Adipose tissue (tissue), 3 donors: ENCODE data around the gene MCM3. TPM values are rescaled to one million over a fixed set of nuclear protein-coding genes. Genes with fewer than 3 reads are reported as not detected.

Source experiments
- H3K27ac ChIP-seq: one replicate; pipeline ENCODE4 v1.5.1; 2013; ENCODE audit warnings: low read depth, low read length
- WGBS, 3 donors: extraction: QIAGEN DNeasy Blood & Tissue Kit; methylation state at CpG; one replicate each; pipeline ENCODE4 v1.1.7; 2013; 5-methylcytosine and 5-hydroxymethylcytosine counted together
- polyA plus RNA-seq, 3 donors: library from polyadenylated mRNA; stranded (reverse); fragments of 200-250 nt; gene quantifications; one replicate each; pipeline ENCODE4 v1.2.3, GENCODE V29; 2013
- donor health status: healthy with polysubstance abuse.
- donor health status: Bipolar disorder and iron deficiency.
- donor health status: healthy.

Gene MCM3
- 10 to 100 TPM; 12.8 to 22.6 (median 20.7) TPM for polyA plus RNA-seq

GRCh38 chr6:52284460-52285176, at the start of gene MCM3:
TSS of gene MCM3 (minus strand) at chr6:52284742. CDS start at chr6:52284674, 68 bp downstream.
- 0% methylated on average over 53 of the region's 53 CpGs for WGBS, 3 donors
- H3K27ac ChIP-seq = no peak within 1 kb of the TSS

DNA sequence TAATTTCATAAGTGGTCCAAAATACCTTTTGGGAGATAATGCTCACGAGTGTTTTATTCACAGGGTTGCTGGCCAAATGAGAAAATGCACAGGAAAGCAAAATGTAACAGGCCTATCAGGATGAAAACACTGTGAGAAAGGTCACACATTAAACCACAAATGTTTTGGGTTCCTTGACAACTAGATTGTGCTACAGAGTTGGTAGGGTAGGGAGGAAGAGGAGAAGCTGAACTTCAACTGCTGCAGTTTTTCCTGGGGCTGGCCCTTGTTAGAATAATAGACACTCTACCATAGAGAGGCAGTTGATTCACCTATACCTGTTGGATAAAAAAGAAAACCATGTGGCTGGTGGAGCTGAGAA, 49.3 kb upstream of the MCM3 start:
- 13 to 33% (median 31%) methylated on average over 1 of the region's 1 CpG for WGBS, 3 donors
- no peak overlapping the region for H3K27ac ChIP-seq

DNA sequence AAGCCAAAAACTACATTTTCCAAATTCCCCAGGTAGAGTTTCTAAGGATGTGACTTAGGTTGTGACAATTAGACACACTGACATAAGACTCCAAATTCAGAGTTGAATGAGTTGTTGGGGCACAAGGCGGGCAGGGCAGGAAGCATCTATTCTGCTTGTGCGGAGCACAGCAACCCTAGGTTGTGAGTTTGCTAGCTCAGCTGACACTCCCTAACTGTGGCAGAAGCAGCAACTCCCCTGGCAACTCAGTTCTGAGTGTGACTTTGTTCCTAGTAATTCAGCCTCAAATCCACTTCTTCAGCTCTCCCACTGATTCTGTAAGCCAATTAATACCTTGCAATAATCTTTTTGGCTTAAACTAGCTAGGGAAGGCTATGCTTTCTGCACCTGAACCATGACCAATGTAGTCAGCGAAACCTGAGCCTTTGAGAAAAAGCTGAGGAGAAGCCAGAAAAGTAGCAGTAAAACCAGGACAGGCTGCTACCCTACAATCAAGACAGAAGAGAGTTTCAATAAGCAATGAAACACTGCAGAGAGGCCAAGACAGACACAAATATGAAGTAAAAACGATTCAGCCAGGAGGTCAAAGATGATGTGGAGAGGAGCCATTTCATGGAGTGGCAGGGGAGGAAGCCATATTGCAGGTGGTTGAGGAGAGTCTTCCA, 47.4 kb upstream of the MCM3 start:
- H3K27ac ChIP-seq = no peak overlapping the region
- 86 to 87% (median 86%) methylated on average over 4 of the region's 4 CpGs for WGBS, 3 donors

GRCh38 chr6:52330470-52330869, 45.9 kb upstream of the MCM3 start:
- 53 to 77% (median 57%) methylated on average over 2 of the region's 2 CpGs for WGBS, 3 donors
- no peak overlapping the region for H3K27ac ChIP-seq

DNA sequence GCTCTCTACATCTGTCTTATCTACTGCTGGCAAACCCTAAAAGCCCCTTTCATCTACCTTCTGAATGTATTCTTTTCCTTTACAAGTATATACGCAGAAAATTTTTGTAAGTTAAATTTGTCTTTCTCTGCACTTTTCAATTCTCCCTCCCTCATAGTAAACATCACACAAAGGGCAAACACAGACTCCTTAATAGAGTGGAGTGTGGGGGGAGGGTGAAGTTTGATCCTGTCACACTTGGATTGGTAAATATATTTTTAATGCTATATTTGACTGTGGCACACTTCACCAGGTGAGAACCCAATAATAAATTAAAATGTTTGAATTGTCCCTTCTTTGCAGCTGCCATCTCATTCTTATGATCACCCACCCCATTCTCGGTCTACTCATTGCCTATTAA, 44.2 kb upstream of the MCM3 start:
- 63 to 82% (median 64%) methylated on average over 2 of the region's 2 CpGs for WGBS, 3 donors

DNA sequence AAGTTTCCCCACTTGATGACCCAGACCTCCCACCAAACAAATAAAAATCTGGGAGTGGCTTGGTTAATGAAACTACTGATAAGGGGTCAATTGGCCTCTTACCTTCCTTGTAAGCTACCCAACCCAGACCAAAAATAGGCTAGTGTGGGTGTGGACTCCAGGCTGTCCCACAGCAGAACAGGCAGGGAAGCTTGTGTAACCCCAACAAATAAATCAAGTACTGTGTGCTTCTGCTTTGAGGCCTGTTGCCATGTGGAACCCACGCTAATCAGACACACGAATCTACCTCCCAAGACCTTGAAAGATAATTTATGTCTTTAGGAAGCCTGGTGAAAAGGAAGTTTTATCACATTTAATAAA, 43.7 kb upstream of the MCM3 start:
- H3K27ac ChIP-seq = no peak overlapping the region
- WGBS, 3 donors = 52 to 66% (median 56%) methylated on average over 2 of the region's 2 CpGs

More for the DNA sequence above, 44.2 kb upstream of the MCM3 start:
- no peak overlapping the region for H3K27ac ChIP-seq

- 89 to 96% (median 92%) methylated on average over 3 of the region's 3 CpGs for WGBS, 3 donors
- H3K27ac ChIP-seq = no peak overlapping the region
Measured at GRCh38 chr6:52326540-52327364, 42.2 kb upstream of the MCM3 start.

DNA sequence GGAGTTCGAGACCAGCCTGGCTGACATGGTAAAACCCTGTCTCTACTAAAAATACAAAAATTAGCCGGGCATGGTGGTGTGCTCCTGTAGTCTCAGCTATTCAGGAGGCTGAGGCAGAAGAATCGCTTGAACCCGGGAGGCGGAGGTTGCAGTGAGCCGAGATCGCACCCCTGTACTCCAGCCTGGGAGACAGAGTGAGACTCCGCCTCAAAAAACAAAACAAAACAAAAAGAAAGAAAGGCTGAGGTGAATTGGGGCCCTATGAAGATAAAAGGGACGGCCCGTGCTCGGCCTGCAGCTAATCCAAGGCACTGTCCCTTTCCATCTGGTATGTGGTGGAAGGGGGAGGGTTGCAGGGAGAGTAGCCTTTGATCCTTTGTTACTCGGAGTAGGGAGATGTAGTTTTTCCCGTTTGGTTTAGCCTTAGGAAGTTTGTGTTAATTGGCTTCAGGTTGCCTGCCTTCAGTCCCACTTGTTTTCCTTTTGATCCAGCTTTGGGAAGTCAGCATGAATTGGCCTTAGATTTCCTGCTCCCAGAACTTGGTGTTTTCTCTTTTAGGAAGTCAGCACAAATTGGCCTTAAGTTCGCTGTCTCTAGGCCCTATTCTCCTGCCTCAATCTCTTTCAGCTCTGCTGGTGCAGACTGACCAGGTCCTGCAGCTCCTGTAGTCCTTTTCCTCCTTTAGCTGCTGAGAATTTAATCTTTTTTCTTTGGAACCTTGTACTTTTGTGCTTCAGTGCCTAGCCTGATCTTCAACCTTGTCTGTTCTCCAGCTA, 41.3 kb upstream of the MCM3 start:
- WGBS, 3 donors = 75 to 82% (median 76%) methylated on average over 14 of the region's 14 CpGs
- no peak overlapping the region for H3K27ac ChIP-seq

- 85 to 93% (median 93%) methylated on average over 6 of the region's 6 CpGs for WGBS, 3 donors
- H3K27ac ChIP-seq = no peak overlapping the region
Measured at GRCh38 chr6:52324189-52324588, 39.6 kb upstream of the MCM3 start.

GRCh38 chr6:52317841-52318581, 33.5 kb upstream of the MCM3 start:
- WGBS, 3 donors = 41 to 49% (median 41%) methylated on average over 4 of the region's 4 CpGs
- no peak overlapping the region for H3K27ac ChIP-seq

DNA sequence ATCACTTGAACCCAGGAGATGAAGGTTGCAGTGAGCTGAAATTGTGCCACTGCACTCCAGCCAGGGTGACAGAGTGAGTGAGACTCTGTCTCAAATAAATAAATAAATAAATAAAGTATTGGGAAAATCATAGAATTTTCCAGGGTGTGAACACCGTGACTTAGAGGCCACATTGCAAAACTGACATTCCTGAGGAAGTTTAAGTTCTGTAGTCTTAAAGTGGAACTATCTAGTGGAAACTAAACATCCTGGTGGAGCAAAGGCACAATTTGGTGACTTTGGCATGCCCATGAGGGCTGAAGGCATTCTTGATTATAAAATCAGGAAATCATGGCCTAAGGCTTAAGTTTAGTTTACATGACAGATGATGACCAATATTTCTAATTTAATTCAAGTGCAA, 32.7 kb upstream of the MCM3 start:
- H3K27ac ChIP-seq = no peak overlapping the region
- 57 to 81% (median 62%) methylated on average over 1 of the region's 1 CpG for WGBS, 3 donors

DNA sequence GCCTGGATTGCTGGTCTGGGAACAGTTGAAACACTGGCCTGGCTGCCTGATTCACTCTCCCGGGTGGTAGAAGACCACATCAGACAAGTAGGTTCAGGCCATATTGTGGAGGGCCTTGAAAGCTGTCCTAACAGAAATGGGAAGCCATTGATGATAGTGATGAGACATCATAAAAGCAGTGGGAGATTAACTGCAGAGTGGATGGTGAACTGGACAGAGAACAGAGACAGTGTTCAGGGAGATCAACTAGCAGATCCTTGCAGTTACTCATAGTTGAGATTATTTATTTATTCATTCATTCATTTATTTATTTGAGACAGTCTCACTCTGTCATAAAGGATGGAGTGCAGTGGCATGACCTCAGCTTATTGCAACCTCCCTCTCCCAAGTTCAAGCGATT, 30.2 kb upstream of the MCM3 start:
- H3K27ac ChIP-seq = no peak overlapping the region
- WGBS, 3 donors = 89 to 97% (median 93%) methylated on average over 2 of the region's 2 CpGs

GRCh38 chr6:52312461-52312860, 27.9 kb upstream of the MCM3 start:
- H3K27ac ChIP-seq = no peak overlapping the region
- WGBS, 3 donors = 72 to 83% (median 77%) methylated on average over 2 of the region's 2 CpGs

- 49 to 85% (median 60%) methylated on average over 3 of the region's 3 CpGs for WGBS, 3 donors
Measured at GRCh38 chr6:52310932-52311331, 26.4 kb upstream of the MCM3 start.

GRCh38 chr6:52307900-52308372, 23.4 kb upstream of the MCM3 start:
- 21 to 43% (median 26%) methylated on average over 1 of the region's 1 CpG for WGBS, 3 donors

More at GRCh38 chr6:52310932-52311331, 26.4 kb upstream of the MCM3 start:
- no peak overlapping the region for H3K27ac ChIP-seq

GRCh38 chr6:52306972-52307870, 22.7 kb upstream of the MCM3 start:
- 56 to 60% (median 58%) methylated on average over 30 to 32 of the region's 32 CpGs for WGBS, 3 donors
- no peak overlapping the region for H3K27ac ChIP-seq

More at GRCh38 chr6:52307900-52308372, 23.4 kb upstream of the MCM3 start:
- no peak overlapping the region for H3K27ac ChIP-seq
